ENCODE results near the gene ST3GAL5.

Gene ST3GAL5

GRCh38 chr2:85804583-85804982 is 84.2 kb downstream of the ST3GAL5 start:
- DNase-seq, result no peak

- no peak for DNase-seq
These were observed 84.9 kb downstream of the ST3GAL5 start for GRCh38 chr2:85803704-85804425.

GRCh38 chr2:85802354-85803103 is 86.3 kb downstream of the ST3GAL5 start:
- no peak for DNase-seq

- no peak for DNase-seq
These were observed 86.9 kb downstream of the ST3GAL5 start for GRCh38 chr2:85801871-85802270.

GRCh38 chr2:85800586-85800985 is 88.2 kb downstream of the ST3GAL5 start:
- no peak for DNase-seq

GRCh38 chr2:85799215-85799956 is 89.4 kb downstream of the ST3GAL5 start:
- no peak for DNase-seq

- peak; percentile 38 to 58 for DNase-seq
These were observed 90.9 kb downstream of the ST3GAL5 start for GRCh38 chr2:85797921-85798320.

GRCh38 chr2:85797263-85797660 is 91.5 kb downstream of the ST3GAL5 start:
- no peak for DNase-seq

- peak; percentile 77 to 78 for DNase-seq
These were observed 92.2 kb downstream of the ST3GAL5 start for GRCh38 chr2:85796341-85797262.

GRCh38 chr2:85796046-85796340 is 92.8 kb downstream of the ST3GAL5 start:
- DNase-seq, result no peak

GRCh38 chr2:85795331-85796045 is 93.3 kb downstream of the ST3GAL5 start:
- no peak for DNase-seq

- DNase-seq, result peak in 1 of 2 donors; percentile 50
These were observed 94.2 kb downstream of the ST3GAL5 start for GRCh38 chr2:85794491-85795121.

- peak in 1 of 2 donors; percentile 58 for DNase-seq
These were observed 94.8 kb downstream of the ST3GAL5 start for GRCh38 chr2:85794038-85794441.

- no peak for DNase-seq
These were observed 95.2 kb downstream of the ST3GAL5 start for GRCh38 chr2:85793584-85793983.

- DNase-seq, result no peak
These were observed 95.9 kb downstream of the ST3GAL5 start for GRCh38 chr2:85792783-85793441.

- no peak for DNase-seq
These were observed 96.9 kb downstream of the ST3GAL5 start for GRCh38 chr2:85791704-85792565.

- DNase-seq, result no peak
These were observed 98.1 kb downstream of the ST3GAL5 start for GRCh38 chr2:85790499-85791188.

GRCh38 chr2:85790032-85790431 is 98.8 kb downstream of the ST3GAL5 start:
- DNase-seq, result no peak

GRCh38 chr2:85789271-85789670 is 99.5 kb downstream of the ST3GAL5 start:
- DNase-seq, result no peak
